CD4-positive, alpha-beta memory T cell (primary cell): ENCODE data around the gene AIF1L. TPM values are rescaled to one million over a fixed set of nuclear protein-coding genes. Genes with fewer than 3 reads are reported as not detected.
A peak's percentile ranks its signal among the peaks of the same experiment; 100 is the strongest.

Experiments
- CTCF ChIA-PET: fragments of 350-600 bp; sonication (Branson Sonifier 250); formaldehyde crosslinking; loops from one replicate; lab custom pipeline; 2021; ENCODE audit warnings: inconsistent platforms; ENCODE audit not compliant: partially characterized antibody; lab: Charles Lee
- POLR2A ChIA-PET: fragments of 350-600 bp; sonication (Branson Sonifier 250); formaldehyde crosslinking; loops from one replicate; lab custom pipeline; 2021; ENCODE audit not compliant: partially characterized antibody; lab: Charles Lee
- DNase-seq, 5 donors: peaks; one replicate each; pipeline versions ENCODE4 v3.0.0 to v3.0.0-alpha.2; 2020 to 2022; ENCODE audit warnings: mixed read lengths in 1 of 5
- H3K27ac ChIP-seq: one replicate; pipeline ENCODE4 v1.7.0; 2013; ENCODE audit warnings: low read depth, low read length
- H3K27me3 ChIP-seq: 2 replicates; pipeline ENCODE4 v1.7.0; 2013; ENCODE audit warnings: mild to moderate bottlenecking, low read length, moderate library complexity; ENCODE audit not compliant: insufficient read depth
- H3K36me3 ChIP-seq: 2 replicates; pipeline ENCODE4 v1.7.0; 2013; ENCODE audit warnings: mild to moderate bottlenecking, low read length, moderate library complexity; ENCODE audit not compliant: insufficient read depth
- H3K4me1 ChIP-seq: 2 replicates; pipeline ENCODE4 v1.7.0; 2013; ENCODE audit warnings: mild to moderate bottlenecking, low read length, moderate library complexity; ENCODE audit not compliant: insufficient read depth
- H3K4me3 ChIP-seq, 2 donors: one replicate each; pipeline ENCODE4 v1.7.0; 2013; ENCODE audit warnings: low read length in 2 of 2, mild to moderate bottlenecking in 1 of 2
- H3K9me3 ChIP-seq, 2 donors: one replicate each; pipeline ENCODE4 v1.7.0; 2013; ENCODE audit warnings: low read length in 2 of 2, control low read depth in 1 of 2; ENCODE audit not compliant: control insufficient read depth in 1 of 2
- H3K27ac Mint-ChIP-seq, 7 donors: one replicate each; pipeline ENCODE4 v1.8.0; 2020 to 2021; ENCODE audit warnings: mixed read lengths in 7 of 7, mild to moderate bottlenecking in 6 of 7, inconsistent platforms in 3 of 7, moderate library complexity in 3 of 7
- H3K27me3 Mint-ChIP-seq, 2 donors: one replicate each; pipeline ENCODE4 v1.8.0; 2020 to 2021; ENCODE audit warnings: mixed read lengths in 2 of 2
- H3K36me3 Mint-ChIP-seq, 2 donors: one replicate each; pipeline ENCODE4 v1.8.0; 2020 to 2021; ENCODE audit warnings: mixed read lengths in 2 of 2, inconsistent platforms in 1 of 2, mild to moderate bottlenecking in 1 of 2
- H3K4me1 Mint-ChIP-seq, 4 donors: one replicate each; pipeline ENCODE4 v1.8.0; 2020 to 2021; ENCODE audit warnings: mixed read lengths in 4 of 4, mild to moderate bottlenecking in 1 of 4
- H3K4me3 Mint-ChIP-seq, 8 donors: one replicate each; pipeline ENCODE4 v1.8.0; 2020 to 2021; ENCODE audit warnings: mixed read lengths in 8 of 8, mild to moderate bottlenecking in 7 of 8, moderate library complexity in 6 of 8, inconsistent platforms in 3 of 8
- H3K9me3 Mint-ChIP-seq, 8 donors: one replicate each; pipeline ENCODE4 v1.8.0; 2020 to 2021; ENCODE audit warnings: mixed read lengths in 8 of 8, mild to moderate bottlenecking in 5 of 8, inconsistent platforms in 3 of 8, moderate library complexity in 1 of 8
- intact Hi-C: fragments of 100-400 bp; cut with micrococcal nuclease; formaldehyde crosslinking; loops from one replicate; pipeline ENCODE4 v1.15.1; 2023
- polyA plus RNA-seq, 2 donors: library from polyadenylated mRNA; unstranded; fragments of 300-500 nt; fragmentation: Illumina TruSeq; gene quantifications; one replicate each; pipeline ENCODE4 v1.2.3, GENCODE V29; 2021
- total RNA-seq, 2 experiments: library from RNA; stranded (reverse); gene quantifications; one replicate each; pipeline ENCODE4 v1.2.3, GENCODE V29; 2021

AIF1L gene
- total RNA-seq: under 1 TPM in 1 of 2 experiments, not detected in 1; 0.15 TPM
- polyA plus RNA-seq: not detected

- CTCF ChIA-PET: interaction anchor here (0.6 kb wide), 1 partner anchor 16 kb away, joined by 3 read pairs; no protein-coding TSS in a partner anchor
- no peak within 1 kb of the TSS for H3K4me3 ChIP-seq
Observed at GRCh38 chr9:131096269-131097125, at the start of gene AIF1L. Gene AIF1L (plus strand): TSS chr9:131096531. CDS start chr9:131096630, 99 bp downstream.

GRCh38 chr9:131046581-131047202 lies 49.6 kb upstream of the AIF1L start:
- Histone ChIP-seq H3K4me3 (no peak overlapping the region), H3K9me3 (no peaks in the 10 kb centered on the region), H3K36me3 (no peaks in the 10 kb centered on the region), H3K27ac (no peak overlapping the region), H3K27me3 (no peaks in the 10 kb centered on the region), H3K4me1 (no peaks in the 10 kb centered on the region)
- Mint-ChIP-seq H3K36me3 (no peaks in the 10 kb centered on the region), H3K4me3 (peak overlapping the region in 5 of 8 donors; percentile 14 to 61 (median 33)), H3K4me1 (peaks cover 0 to 5% (median 2%) of the 10 kb centered on the region in 4 donors), H3K27me3 (peaks cover 7 to 10% of the 10 kb centered on the region in 2 donors), H3K27ac (no peak overlapping the region), H3K9me3 (no peaks in the 10 kb centered on the region)
- CTCF ChIA-PET: interaction anchor here (0.6 to 4.2 kb wide), 30 partner anchors 9 to 586 kb away, joined by 3 to 37 read pairs (median 4); no protein-coding TSS in a partner anchor
- intact Hi-C loops: loop anchor here (1.0 to 5.0 kb wide), 2 partner anchors 180 to 584 kb away; no protein-coding TSS in a partner anchor
- peak; percentile 52 to 74 (median 64) for DNase-seq
- POLR2A ChIA-PET: interaction anchor here (0.7 to 1.3 kb wide), 3 partner anchors 9 to 346 kb away, joined by 3 to 6 read pairs (median 3); no protein-coding TSS in a partner anchor

More at GRCh38 chr9:131096269-131097125, at the start of gene AIF1L:
- peaks cover 20% of the 10 kb centered on the region for H3K27me3 ChIP-seq
- intact Hi-C loops: no loop called here
- Mint-ChIP-seq H3K4me1 (peaks cover 5 to 13% (median 11%) of the 10 kb centered on the region in 4 donors), H3K36me3 (no peaks in the 10 kb centered on the region), H3K27me3 (peaks cover 18 to 21% of the 10 kb centered on the region in 2 donors), H3K4me3 (peak within 1 kb of the TSS; percentile 67 to 81 (median 78)), H3K27ac (no peak within 1 kb of the TSS), H3K9me3 (no peaks in the 10 kb centered on the region)
- no peaks in the 10 kb centered on the region for H3K36me3 ChIP-seq
- DNase-seq: peak in 1 of 5 donors; percentile 8
- POLR2A ChIA-PET: no interaction called here
- H3K4me1 ChIP-seq: no peaks in the 10 kb centered on the region
- no peak within 1 kb of the TSS for H3K27ac ChIP-seq
- no peaks in the 10 kb centered on the region for H3K9me3 ChIP-seq

- no peak overlapping the region for H3K27ac Mint-ChIP-seq
- peaks cover 4% of the 10 kb centered on the region for H3K27me3 ChIP-seq
- CTCF ChIA-PET: interaction anchor here (0.8 to 4.2 kb wide), 5 partner anchors 9 to 182 kb away, joined by 3 to 37 read pairs (median 3); no protein-coding TSS in a partner anchor
- no peaks in the 10 kb centered on the region for H3K36me3 ChIP-seq
- no peaks in the 10 kb centered on the region for H3K4me1 ChIP-seq
- no peaks in the 10 kb centered on the region for H3K9me3 Mint-ChIP-seq
- POLR2A ChIA-PET: no interaction called here
- no peak overlapping the region for H3K4me3 Mint-ChIP-seq
- H3K27ac ChIP-seq: no peak overlapping the region
- H3K4me3 ChIP-seq: no peak overlapping the region
- intact Hi-C loops: loop anchor here (5.0 kb wide), 1 partner anchor 586 kb away; no protein-coding TSS in a partner anchor
- no peak for DNase-seq
- peaks cover 7 to 10% of the 10 kb centered on the region in 2 donors for H3K27me3 Mint-ChIP-seq
- no peaks in the 10 kb centered on the region for H3K36me3 Mint-ChIP-seq
- H3K4me1 Mint-ChIP-seq: peaks cover 0 to 5% (median 2%) of the 10 kb centered on the region in 4 donors
- H3K9me3 ChIP-seq: no peaks in the 10 kb centered on the region
Observed at GRCh38 chr9:131048332-131048731, 48.0 kb upstream of the AIF1L start.

- no peaks in the 10 kb centered on the region for H3K9me3 ChIP-seq
- no peak overlapping the region for H3K27ac Mint-ChIP-seq
- H3K4me3 Mint-ChIP-seq: no peak overlapping the region
- H3K27me3 ChIP-seq: peaks cover 4% of the 10 kb centered on the region
- H3K4me1 Mint-ChIP-seq: peaks cover 0 to 5% (median 2%) of the 10 kb centered on the region in 4 donors
- no peaks in the 10 kb centered on the region for H3K36me3 Mint-ChIP-seq
- no peak overlapping the region for H3K27ac ChIP-seq
- no peaks in the 10 kb centered on the region for H3K4me1 ChIP-seq
- peaks cover 7 to 10% of the 10 kb centered on the region in 2 donors for H3K27me3 Mint-ChIP-seq
- H3K9me3 Mint-ChIP-seq: no peaks in the 10 kb centered on the region
- H3K4me3 ChIP-seq: no peak overlapping the region
- ChIA-PET POLR2A (no interaction called here), CTCF (interaction anchor here (0.8 to 4.2 kb wide), 6 partner anchors 9 to 348 kb away, joined by 3 to 37 read pairs (median 3); no protein-coding TSS in a partner anchor)
- intact Hi-C loops: loop anchor here (5.0 kb wide), 1 partner anchor 587 kb away; no protein-coding TSS in a partner anchor
- DNase-seq: no peak
- H3K36me3 ChIP-seq: no peaks in the 10 kb centered on the region
Observed at GRCh38 chr9:131048820-131049219, 47.5 kb upstream of the AIF1L start.

- Mint-ChIP-seq H3K4me1 (peaks cover 0 to 5% (median 2%) of the 10 kb centered on the region in 4 donors), H3K27me3 (peaks cover 7 to 10% of the 10 kb centered on the region in 2 donors), H3K9me3 (no peaks in the 10 kb centered on the region), H3K27ac (no peak overlapping the region), H3K4me3 (no peak overlapping the region), H3K36me3 (no peaks in the 10 kb centered on the region)
- Histone ChIP-seq H3K9me3 (no peaks in the 10 kb centered on the region), H3K27ac (no peak overlapping the region), H3K4me3 (no peak overlapping the region), H3K4me1 (no peaks in the 10 kb centered on the region), H3K36me3 (no peaks in the 10 kb centered on the region), H3K27me3 (peaks cover 4% of the 10 kb centered on the region)
- DNase-seq: no peak
- ChIA-PET POLR2A (no interaction called here), CTCF (interaction anchor here (0.9 to 1.3 kb wide), 4 partner anchors 8 to 349 kb away, joined by 3 to 5 read pairs (median 3); no protein-coding TSS in a partner anchor)
- intact Hi-C loops: loop anchor here (5.0 kb wide), 1 partner anchor 588 kb away; no protein-coding TSS in a partner anchor
Observed at GRCh38 chr9:131049829-131050715, 46.3 kb upstream of the AIF1L start.

GRCh38 chr9:131050831-131051230 lies 45.5 kb upstream of the AIF1L start:
- Mint-ChIP-seq H3K36me3 (no peaks in the 10 kb centered on the region), H3K27me3 (peaks cover 7 to 10% of the 10 kb centered on the region in 2 donors), H3K9me3 (no peaks in the 10 kb centered on the region), H3K27ac (no peak overlapping the region), H3K4me1 (peaks cover 0 to 5% (median 2%) of the 10 kb centered on the region in 4 donors), H3K4me3 (no peak overlapping the region)
- POLR2A ChIA-PET: no interaction called here
- H3K4me1 ChIP-seq: no peaks in the 10 kb centered on the region
- CTCF ChIA-PET: interaction anchor here (0.9 kb wide), 1 partner anchor 10 kb away, joined by 3 read pairs; no protein-coding TSS in a partner anchor
- intact Hi-C loops: no loop called here
- no peak for DNase-seq
- H3K27me3 ChIP-seq: peaks cover 4% of the 10 kb centered on the region
- H3K27ac ChIP-seq: no peak overlapping the region
- no peak overlapping the region for H3K4me3 ChIP-seq
- H3K36me3 ChIP-seq: no peaks in the 10 kb centered on the region
- H3K9me3 ChIP-seq: no peaks in the 10 kb centered on the region
